Activated B cell treated with CpG ODN at 0.5 μM for 24 hours (primary cell): ENCODE measurements around the gene NDUFAB1. TPM values are rescaled to one million over a fixed set of nuclear protein-coding genes. Genes with fewer than 3 reads are reported as not detected.

Experiments
- ATAC-seq: fragments of 200-7000 bp; cut with Tn5 transposase; one replicate; pipeline ENCODE4 v1.10.0; 2021; ENCODE audit warnings: low read depth, mild to moderate bottlenecking, moderate library complexity
- CTCF ChIA-PET: fragments of 350-600 bp; sonication (Branson Sonifier 250); formaldehyde crosslinking; loops from one replicate; lab custom pipeline; 2021; ENCODE audit warnings: antibody characterized with exemption; lab: Charles Lee
- POLR2A ChIA-PET: fragments of 350-600 bp; sonication (Branson Sonifier 250); formaldehyde crosslinking; loops from one replicate; lab custom pipeline; 2021; ENCODE audit warnings: antibody characterized with exemption; lab: Charles Lee
- DNase-seq: peaks from one replicate; pipeline ENCODE4 v3.0.0; 2022
- H3K27ac Mint-ChIP-seq: one replicate; pipeline ENCODE4 v1.8.0; 2020; ENCODE audit warnings: mixed read lengths
- H3K27me3 Mint-ChIP-seq: one replicate; pipeline ENCODE4 v1.8.0; 2021; ENCODE audit warnings: mixed read lengths
- H3K36me3 Mint-ChIP-seq: one replicate; pipeline ENCODE4 v1.8.0; 2021; ENCODE audit warnings: low read depth, mixed read lengths
- H3K4me1 Mint-ChIP-seq: one replicate; pipeline ENCODE4 v1.8.0; 2021; ENCODE audit warnings: mixed read lengths
- H3K4me3 Mint-ChIP-seq: one replicate; pipeline ENCODE4 v1.8.0; 2020; ENCODE audit warnings: mild to moderate bottlenecking, mixed read lengths
- H3K9me3 Mint-ChIP-seq: one replicate; pipeline ENCODE4 v1.8.0; 2020; ENCODE audit warnings: mixed read lengths
- intact Hi-C: fragments of 100-400 bp; cut with micrococcal nuclease; formaldehyde crosslinking; loops from one replicate; pipeline ENCODE4 v1.15.1; 2024
- total RNA-seq: library from RNA; stranded (reverse); gene quantifications from 2 replicates; pipeline ENCODE4 v1.2.3, GENCODE V29; 2022
- TF ChIP-seq, protein P1 (sequence below): fragments of 200-600 bp; IDR thresholded peaks from one replicate; pipeline ENCODE4 v1.8.0; 2022; ENCODE audit warnings: antibody characterized with exemption, mild to moderate bottlenecking

The NDUFAB1 gene
- 68.4 and 74.5 TPM in 2 replicates for total RNA-seq

DNA sequence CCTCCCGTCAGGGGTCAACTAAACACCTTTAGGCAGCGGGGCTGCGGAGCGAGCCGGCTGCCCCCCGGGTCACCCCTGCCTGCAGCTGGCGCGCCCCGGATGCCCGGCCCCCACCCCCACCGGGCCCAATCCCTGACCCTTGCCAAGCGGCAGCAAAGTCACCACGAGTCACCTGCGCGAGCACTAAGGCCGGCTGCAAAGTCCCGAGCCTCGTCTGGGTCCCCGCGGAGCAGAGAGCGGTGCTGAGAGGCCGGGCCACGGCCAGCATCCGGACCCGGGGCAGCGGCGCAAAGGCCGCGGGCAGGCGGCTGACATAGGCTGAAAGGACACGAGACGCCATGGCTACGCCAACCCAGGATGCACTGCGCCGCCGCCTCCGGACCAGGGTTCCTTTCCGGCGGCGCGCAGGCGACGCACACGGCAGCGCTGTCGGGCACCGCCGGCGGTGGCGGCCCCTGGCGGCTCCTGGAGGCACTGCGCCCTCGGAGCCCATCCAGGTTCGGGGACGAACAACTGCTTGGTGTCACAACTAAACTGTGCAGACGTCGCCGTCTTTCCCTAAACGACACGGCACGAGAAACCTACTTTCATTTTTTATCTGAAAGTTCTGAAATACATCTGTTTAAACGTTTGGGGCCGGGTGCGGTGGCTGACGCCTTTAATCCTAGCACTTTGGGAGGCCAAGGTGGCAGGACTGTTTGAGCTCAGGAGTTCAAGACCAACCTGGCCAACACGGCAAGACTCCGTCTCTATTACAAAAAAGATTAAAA lies at the start of gene NDUFAB1:
Gene NDUFAB1, minus strand, starts transcription at position 366 of the 770 bp plus-strand sequence. Its CDS starts 26 bp downstream, at position 340.
- TF ChIP-seq, protein P1, sequence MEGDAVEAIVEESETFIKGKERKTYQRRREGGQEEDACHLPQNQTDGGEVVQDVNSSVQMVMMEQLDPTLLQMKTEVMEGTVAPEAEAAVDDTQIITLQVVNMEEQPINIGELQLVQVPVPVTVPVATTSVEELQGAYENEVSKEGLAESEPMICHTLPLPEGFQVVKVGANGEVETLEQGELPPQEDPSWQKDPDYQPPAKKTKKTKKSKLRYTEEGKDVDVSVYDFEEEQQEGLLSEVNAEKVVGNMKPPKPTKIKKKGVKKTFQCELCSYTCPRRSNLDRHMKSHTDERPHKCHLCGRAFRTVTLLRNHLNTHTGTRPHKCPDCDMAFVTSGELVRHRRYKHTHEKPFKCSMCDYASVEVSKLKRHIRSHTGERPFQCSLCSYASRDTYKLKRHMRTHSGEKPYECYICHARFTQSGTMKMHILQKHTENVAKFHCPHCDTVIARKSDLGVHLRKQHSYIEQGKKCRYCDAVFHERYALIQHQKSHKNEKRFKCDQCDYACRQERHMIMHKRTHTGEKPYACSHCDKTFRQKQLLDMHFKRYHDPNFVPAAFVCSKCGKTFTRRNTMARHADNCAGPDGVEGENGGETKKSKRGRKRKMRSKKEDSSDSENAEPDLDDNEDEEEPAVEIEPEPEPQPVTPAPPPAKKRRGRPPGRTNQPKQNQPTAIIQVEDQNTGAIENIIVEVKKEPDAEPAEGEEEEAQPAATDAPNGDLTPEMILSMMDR: peak; percentile 89
- DNase-seq (peak; percentile 95), ATAC-seq (peak; percentile 99)
- CTCF ChIA-PET: interaction anchor here (1.0 to 2.9 kb wide), 14 partner anchors 8 to 161 kb away, joined by 3 to 28 read pairs (median 4); partner anchors contain the start of genes COG7, EARS2, GGA2 and UBFD1
- no peaks in the 10 kb centered on the region for H3K9me3 Mint-ChIP-seq
- H3K4me3 Mint-ChIP-seq: peak within 1 kb of the TSS; percentile 88
- H3K4me1 Mint-ChIP-seq: peaks cover 28% of the 10 kb centered on the region
- POLR2A ChIA-PET: interaction anchor here (0.9 to 2.1 kb wide), 5 partner anchors 15 to 89 kb away, joined by 3 to 15 read pairs (median 5); partner anchors contain the start of genes DCTN5, EARS2, PALB2 and UBFD1
- no peaks in the 10 kb centered on the region for H3K27me3 Mint-ChIP-seq
- H3K27ac Mint-ChIP-seq: peak within 1 kb of the TSS; percentile 65
- intact Hi-C loops: loop anchor here (1.0 to 2.0 kb wide), 5 partner anchors 39 to 414 kb away; partner anchors contain the start of genes COG7, DCTN5, EARS2 and PALB2
- H3K36me3 Mint-ChIP-seq: peaks cover 28% of the 10 kb centered on the region

DNA sequence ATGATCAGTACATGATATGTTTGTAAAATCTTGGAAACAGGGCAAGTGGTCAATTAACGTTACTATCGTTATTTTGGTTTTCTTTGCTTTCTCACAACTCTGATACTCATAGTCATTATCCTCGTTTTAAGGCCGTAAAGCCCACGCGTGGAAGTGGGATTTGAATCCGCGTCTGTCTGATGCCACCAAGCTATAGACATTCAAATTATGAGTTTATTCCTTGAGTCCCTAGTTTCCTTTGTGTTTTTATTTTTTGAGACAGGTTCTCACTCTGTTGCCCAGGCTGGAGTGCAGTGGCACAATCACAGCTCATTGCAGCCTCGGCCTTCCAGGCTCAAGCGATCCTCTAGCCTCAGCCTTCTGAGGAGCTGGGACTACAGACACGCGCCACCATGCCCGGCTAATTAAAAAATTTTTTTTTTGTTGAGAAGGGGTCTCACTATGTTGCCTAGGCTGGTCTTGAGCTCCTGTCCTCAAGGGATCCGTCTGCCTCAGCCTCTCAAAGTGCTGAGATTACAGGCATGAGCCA lies 46.2 kb upstream of the NDUFAB1 start:
- TF ChIP-seq, protein P1: no peak
- Mint-ChIP-seq H3K9me3 (no peaks in the 10 kb centered on the region), H3K4me1 (peaks cover 39% of the 10 kb centered on the region), H3K4me3 (peak overlapping the region; percentile 98), H3K27me3 (no peaks in the 10 kb centered on the region), H3K27ac (peak overlapping the region; percentile 97), H3K36me3 (peaks cover 48% of the 10 kb centered on the region)
- ChIA-PET CTCF (interaction anchor here (1.0 kb wide), 1 partner anchor 45 kb away, joined by 3 read pairs; no protein-coding TSS in a partner anchor), POLR2A (interaction anchor here (0.7 to 1.3 kb wide), 2 partner anchors 9 to 38 kb away, joined by 3 read pairs; no protein-coding TSS in a partner anchor)
- intact Hi-C loops: loop anchor here (10.0 kb wide), 1 partner anchor 82 kb away; no protein-coding TSS in a partner anchor
- ATAC-seq (no peak), DNase-seq (no peak)

GRCh38 chr16:23640931-23641765 lies 45.0 kb upstream of the NDUFAB1 start, which contains the start of the genes DCTN5 and PALB2:
DCTN5 (plus strand) TSS chr16:23641466; CDS start chr16:23641543, 77 bp downstream.
PALB2 (minus strand) TSS chr16:23641310; CDS start chr16:23641157, 153 bp downstream.
- Mint-ChIP-seq H3K4me3 (peak within 1 kb of the TSS; percentile 98), H3K9me3 (no peaks in the 10 kb centered on the region), H3K27ac (peak within 1 kb of the TSS; percentile 97), H3K4me1 (peaks cover 37% of the 10 kb centered on the region), H3K36me3 (peaks cover 40% of the 10 kb centered on the region), H3K27me3 (no peaks in the 10 kb centered on the region)
- ChIA-PET POLR2A (interaction anchor here (0.6 to 1.7 kb wide), 4 partner anchors 10 to 483 kb away, joined by 3 to 5 read pairs (median 4); no protein-coding TSS in a partner anchor), CTCF (no interaction called here)
- DNase-seq (peak; percentile 81), ATAC-seq (peak; percentile 94)
- intact Hi-C loops: loop anchor here (1.0 to 10.0 kb wide), 8 partner anchors 29 to 1088 kb away; partner anchors contain the start of genes EARS2, NDUFAB1, PLK1 and RBBP6
- TF ChIP-seq, protein P1: no peak

GRCh38 chr16:23640615-23640930 lies 44.5 kb upstream of the NDUFAB1 start:
- POLR2A ChIA-PET: interaction anchor here (0.6 to 1.7 kb wide), 3 partner anchors 35 to 483 kb away, joined by 3 to 5 read pairs (median 4); no protein-coding TSS in a partner anchor
- TF ChIP-seq, protein P1: no peak
- DNase-seq (no peak), ATAC-seq (no peak)
- Mint-ChIP-seq H3K9me3 (no peaks in the 10 kb centered on the region), H3K36me3 (peaks cover 40% of the 10 kb centered on the region), H3K4me3 (peak overlapping the region; percentile 98), H3K4me1 (peaks cover 31% of the 10 kb centered on the region), H3K27me3 (no peaks in the 10 kb centered on the region), H3K27ac (peak overlapping the region; percentile 97)
- intact Hi-C loops: loop anchor here (2.0 to 10.0 kb wide), 2 partner anchors 84 to 122 kb away; no protein-coding TSS in a partner anchor
- CTCF ChIA-PET: no interaction called here
